HG02943 (cell line): Measurements from ENCODE around the gene TEC.

Source experiments
- ATAC-seq: cut with Tn5 transposase; IDR thresholded peaks from one replicate; pipeline ENCODE4 v1.9.1; 2021; ENCODE audit warnings: mild to moderate bottlenecking, low read depth, moderate library complexity; ENCODE audit not compliant: unreplicated experiment

Gene TEC

GRCh38 chr4:48270523-48270897, 872 bp upstream of the TEC start:
- no peak for ATAC-seq

DNA sequence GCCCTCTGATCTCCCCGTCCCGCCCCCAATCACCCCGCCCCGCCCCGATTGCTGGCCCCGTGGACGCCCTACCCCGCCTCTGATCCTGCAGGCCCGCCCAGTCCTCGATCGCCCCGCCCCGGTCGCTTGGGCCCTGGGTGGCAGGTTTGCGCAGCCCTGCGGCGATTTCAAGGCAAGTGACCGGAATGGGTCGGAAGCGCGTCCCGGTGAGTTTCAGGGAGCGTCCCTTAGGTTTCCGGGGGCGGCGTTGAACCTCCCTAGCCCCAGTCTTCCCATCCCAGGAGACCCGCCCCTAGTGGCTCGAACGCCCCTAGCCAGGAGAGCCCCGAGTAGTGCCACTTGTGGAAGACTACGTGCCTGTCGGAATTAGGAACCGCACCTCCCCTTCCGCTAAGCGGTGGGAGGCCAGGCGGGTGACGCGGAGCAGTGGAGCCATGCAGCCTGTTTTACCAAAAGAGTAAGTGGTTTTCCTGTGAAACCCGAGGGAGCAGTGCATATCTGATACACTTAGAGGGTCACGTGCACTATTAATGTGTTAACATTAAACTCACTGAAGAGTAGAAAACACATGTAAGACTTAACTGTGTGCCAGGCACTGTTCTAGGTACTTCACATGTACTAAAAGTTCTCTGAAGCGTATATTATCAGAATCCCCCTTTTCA, 354 bp upstream of the TEC start:
- ATAC-seq = peak; percentile 72

GRCh38 chr4:48267574-48267973, 2.1 kb downstream of the TEC start:
- ATAC-seq = no peak

- no peak for ATAC-seq
Observed at GRCh38 chr4:48266781-48267180, 2.9 kb downstream of the TEC start.

DNA sequence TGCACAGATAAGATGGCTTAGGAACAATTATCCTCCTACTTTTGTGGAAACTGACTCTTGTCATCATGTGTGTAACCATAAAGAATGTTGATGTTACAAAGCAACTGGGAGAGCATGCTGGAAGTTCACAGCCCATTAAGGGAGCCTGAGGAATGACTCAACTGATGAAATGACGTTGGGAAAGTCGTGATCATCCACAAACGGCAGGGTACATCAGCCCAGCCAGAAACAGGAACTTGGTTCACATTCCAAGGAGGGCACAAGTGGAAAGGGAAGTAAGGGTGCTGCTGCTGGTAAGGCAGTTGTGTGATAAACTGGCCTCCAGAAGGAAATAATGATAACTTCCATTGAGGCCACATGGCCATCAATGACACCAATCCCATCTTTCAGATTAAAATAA, 6.7 kb downstream of the TEC start:
- ATAC-seq = no peak

DNA sequence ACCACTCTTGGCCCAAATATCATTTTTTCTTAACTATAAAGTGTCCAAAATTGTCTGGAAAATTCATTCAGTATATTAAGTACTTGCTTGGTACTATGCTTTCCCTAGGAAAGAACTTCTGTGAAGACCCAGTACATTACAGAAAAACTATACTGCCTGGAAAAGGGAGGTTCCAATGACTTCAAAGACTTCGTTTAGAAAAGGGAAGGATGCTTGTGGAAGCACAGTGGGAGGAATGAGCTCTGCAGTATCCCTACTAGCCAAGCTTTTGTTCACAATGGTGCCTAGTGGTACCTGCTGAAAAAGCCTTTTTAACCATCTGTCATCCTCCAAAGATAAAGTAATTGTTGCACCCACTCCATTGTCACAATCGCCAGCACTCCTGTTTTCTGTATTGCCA, 7.2 kb downstream of the TEC start:
- no peak for ATAC-seq

DNA sequence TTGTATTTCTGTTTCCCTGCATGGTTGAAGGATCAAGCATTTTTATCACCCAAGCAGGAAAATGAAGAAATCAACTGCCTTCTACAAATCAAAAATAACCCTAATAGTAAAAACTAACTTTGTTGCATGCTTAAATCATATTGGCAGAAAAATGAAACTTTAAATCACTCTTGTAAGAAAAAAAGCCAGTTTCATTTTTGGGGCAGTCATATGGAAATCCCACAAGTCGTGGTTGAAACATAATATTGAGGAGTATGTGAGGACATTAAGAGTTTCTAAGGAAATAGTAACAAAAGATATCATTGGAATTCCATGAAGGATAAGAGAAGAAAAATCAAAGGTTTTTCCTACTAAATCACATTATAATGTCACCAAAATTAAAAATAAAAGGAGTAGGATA, 8.4 kb downstream of the TEC start:
- ATAC-seq = no peak

DNA sequence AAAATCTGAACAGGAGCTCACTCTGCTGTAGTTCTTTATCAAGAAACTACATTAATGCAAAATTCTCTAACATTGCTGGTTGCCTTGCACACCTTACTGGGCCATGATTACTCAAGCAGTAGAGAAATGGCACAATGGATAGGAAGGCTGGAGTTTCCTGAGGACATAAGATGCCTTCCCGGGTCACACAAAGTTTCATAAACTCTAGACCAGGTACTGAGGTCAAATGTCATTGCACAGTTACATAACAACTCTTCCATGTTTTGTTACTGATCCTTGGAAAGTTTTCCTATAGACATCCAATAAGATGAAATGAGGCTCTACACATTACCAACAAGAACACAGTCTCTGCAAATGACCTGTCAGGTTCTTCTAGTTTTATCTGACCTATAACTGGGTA, 9.9 kb downstream of the TEC start:
- no peak for ATAC-seq

GRCh38 chr4:48258845-48259397, 10.7 kb downstream of the TEC start:
- ATAC-seq = no peak

GRCh38 chr4:48255959-48256342, 13.7 kb downstream of the TEC start:
- ATAC-seq = no peak

DNA sequence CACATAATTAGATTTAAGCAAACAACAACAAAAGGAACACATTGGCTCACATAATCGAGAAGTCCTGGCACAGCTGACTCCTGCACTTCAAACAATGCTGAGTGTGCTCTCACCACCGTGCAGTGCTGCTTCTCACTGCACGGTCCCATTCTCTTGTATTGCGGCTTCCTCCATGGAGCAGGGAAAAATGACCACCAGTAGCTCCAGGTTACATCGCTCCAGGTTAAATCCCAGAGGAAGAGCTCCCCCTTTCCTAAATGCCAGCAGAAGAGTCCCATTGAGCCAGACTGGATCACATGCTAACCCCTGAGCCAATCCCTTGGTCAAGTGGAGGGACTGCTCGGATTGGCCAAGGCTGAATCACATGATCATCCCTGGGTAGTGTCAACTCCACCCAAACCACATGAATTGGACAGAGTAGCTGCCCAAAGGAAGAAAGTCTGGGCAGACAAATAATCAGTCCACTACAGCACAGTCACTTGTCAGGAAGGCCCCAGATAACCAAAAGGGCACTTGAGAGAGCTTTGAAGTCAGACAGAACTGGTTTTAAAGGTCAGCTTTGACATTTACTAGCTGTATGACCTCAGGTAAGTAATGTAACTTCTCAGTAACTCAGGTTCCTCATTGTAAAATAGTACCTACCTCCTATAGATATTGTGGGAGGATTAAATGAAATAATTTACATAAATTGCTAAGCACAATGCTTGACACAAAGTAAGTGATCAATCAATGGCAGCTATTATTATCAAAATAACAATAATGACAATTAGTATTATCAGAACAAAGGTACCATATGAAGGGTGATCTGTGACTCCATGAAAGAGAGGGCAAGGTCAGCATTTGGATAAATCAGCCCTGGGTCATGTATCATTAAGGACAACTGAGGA, 14.3 kb downstream of the TEC start:
- ATAC-seq = no peak

DNA sequence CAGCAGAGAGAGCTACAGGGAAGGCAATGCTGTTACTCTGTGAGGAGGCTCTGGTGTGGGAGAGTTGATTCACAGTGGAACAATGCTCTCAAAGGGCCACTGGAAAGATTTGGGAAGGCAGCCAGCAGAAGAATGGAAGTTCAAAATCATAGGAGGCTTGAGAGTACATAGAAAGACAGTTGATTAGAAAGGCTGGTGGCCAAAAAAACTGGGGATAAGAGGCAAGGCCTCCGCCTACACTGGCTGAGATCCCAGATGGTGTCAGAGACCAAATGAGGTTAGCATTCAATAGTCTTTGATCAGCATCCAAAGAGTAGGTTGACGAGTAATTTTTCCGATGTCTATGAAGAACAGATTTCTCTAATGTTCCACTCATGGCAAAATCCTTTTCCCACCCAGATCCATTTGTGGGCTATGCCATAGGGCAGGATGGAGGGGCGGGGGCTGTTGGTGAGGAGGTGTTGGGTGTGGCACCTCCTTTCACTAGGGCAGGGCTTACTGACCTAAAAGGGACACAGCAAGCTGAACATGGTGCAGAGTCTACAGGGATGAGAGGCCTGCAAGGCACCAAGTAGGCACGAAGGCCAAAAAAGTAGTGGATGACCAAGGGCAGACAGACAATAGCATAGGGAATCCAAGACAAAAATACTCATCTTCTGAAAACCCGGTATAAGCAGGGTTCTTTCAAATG, 15.1 kb downstream of the TEC start:
- ATAC-seq = no peak

GRCh38 chr4:48252313-48252712, 17.3 kb downstream of the TEC start:
- ATAC-seq = no peak

GRCh38 chr4:48250980-48251379, 18.7 kb downstream of the TEC start:
- no peak for ATAC-seq

DNA sequence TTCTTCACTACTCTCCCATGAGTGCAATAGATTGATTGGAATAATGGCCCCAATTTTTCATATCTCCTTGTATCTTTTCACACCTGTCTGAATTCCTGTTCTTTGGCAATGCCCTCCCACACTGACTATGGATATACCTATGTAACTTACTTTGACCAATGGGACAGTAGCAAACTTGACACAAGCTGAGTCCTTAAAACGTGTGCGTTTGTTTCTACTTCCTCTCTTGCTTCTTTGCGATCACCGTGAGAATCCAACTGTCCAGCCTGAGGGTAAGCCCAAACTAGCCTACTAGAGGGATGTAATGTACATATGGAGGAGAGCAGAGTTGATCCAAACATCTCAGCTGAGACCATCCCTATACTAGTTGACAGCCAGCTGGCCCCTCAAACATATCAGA, 19.3 kb downstream of the TEC start:
- ATAC-seq = no peak

GRCh38 chr4:48249378-48249777, 20.3 kb downstream of the TEC start:
- no peak for ATAC-seq

DNA sequence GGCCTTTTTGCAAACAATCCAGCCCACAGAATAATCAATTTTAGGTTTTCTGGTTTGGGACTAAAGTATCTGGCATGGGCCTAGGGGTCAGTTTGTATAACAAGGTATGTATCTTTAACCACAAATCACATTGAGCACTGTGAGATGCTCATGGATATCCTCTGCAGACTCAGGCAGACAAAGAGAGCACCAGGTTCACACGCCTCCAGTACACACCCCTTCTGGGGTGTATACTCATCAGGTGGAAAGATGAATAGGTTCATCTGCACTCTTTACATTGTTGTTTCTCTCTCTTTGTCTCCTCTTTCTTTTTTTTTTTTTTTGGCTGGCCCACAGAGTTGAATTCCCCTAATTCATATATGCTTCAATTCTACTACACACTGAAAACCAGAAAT, 21.1 kb downstream of the TEC start:
- no peak for ATAC-seq

DNA sequence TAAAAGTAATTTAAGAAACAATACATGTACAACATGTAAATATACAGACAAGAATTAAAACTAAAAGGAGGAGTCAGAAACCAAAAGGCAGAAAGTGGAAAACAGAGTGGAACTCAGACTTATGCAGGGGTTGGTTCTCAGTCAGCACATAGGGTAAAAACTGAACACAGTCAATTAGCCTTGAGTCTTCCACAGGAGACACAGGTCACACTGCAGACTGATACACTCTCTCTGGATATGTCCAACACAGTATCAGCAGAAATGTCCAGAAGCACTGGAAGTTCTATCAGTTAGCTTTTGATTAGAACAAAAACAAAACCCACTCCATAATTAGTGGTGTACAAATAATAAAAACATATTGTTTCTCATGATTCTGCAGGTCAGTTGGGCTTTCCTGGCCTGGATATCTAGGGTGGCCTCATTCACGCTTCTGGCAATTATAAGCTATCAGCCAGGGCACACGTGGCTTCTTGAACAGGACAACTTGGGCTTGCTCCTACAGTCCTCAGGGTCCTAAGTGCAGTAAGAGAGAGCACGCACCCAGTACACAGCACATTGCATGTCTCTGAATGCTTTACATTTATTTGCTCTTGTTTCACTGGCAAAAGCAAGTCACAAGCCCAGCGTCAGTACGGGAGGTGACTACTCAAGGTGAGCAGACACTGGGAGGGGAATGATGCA, 21.6 kb downstream of the TEC start:
- ATAC-seq = no peak

DNA sequence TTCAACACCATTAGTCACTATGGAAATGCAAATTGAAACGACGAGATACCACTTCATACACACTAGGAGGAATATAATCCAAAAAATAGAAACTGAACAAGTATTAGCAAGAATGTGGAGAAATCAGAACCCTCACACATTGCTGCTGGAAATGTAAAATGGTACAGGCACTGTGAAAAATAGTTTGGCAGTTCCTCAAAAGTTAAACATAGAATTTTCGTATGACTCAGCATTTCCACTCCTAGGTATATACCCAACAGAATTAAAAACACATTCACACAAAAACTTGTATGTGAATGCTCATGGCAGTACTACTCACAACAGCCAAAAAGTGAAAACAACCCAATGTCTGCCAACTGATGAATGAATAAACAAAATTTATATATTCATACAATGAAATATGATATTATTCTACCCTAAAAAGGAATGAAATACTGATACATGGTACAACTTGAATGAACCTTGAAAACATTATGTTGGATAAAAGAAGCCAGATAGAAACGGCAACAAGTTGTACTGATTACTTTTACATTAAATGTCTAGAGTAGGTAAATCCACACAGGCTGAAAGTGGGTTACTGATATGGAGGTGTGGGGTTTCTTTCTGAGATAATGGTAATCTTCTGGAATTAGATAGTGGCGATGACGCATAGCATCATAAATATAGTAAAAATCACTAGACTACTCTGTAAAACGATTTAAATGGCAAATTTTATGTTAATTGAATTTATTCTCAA, 22.3 kb downstream of the TEC start:
- ATAC-seq = no peak

DNA sequence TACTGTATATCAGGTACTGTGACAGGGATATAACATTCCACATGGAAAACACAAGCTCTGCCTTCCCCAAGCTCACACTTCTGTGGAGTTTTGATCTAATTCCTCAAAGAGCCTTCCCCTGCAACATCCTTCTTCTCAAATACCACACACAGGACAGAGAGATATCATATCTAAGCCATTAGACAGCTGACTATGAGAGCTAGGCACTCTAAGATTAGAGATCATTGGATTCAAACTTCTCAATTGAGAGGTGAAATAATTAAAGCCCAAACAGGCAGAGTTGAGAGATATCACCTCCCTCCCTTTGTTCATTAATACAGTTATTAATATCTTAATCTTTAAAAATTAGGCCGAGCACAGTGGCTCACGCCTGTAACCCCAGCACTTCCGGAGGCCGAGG, 25.0 kb downstream of the TEC start:
- ATAC-seq = no peak
